PC-3 (cell line): ENCODE results near the gene RMND5B.

Source experiments
- EZH2 ChIP-seq: fragments of 300-600 bp; sonication (generic); IDR thresholded peaks from one replicate; pipeline ENCODE4 v1.6.1; 2017; ENCODE audit warnings: antibody characterized with exemption, mild to moderate bottlenecking, low read length; ENCODE audit not compliant: unreplicated experiment
- TF ChIP-seq, protein P1 (sequence below): fragments of 300-600 bp; sonication (generic); conservative IDR thresholded peaks from 2 replicates; pipeline ENCODE4 v1.5.1; 2017; ENCODE audit warnings: antibody characterized with exemption, low read depth, mild to moderate bottlenecking, low read length

DNA sequence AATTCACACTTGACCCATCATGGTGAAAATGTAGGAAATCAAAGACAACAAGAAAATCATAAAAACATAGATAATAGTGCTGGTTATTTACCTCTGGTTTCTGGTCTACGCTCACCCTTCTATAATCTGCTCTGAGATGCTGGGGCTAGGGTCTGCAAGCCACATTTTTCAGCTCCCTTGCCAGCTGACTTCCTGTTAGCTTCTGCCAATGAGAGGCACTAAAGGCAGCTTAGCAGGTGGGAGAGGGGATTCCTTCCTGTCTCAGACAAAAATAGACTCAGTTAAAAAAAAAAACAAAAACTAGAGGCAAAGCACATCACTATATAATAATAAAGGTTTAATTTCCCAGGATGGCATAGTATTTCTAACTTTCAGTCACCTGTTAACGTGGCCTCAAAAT, 37.7 kb upstream of the RMND5B start:
- TF ChIP-seq, protein P1, sequence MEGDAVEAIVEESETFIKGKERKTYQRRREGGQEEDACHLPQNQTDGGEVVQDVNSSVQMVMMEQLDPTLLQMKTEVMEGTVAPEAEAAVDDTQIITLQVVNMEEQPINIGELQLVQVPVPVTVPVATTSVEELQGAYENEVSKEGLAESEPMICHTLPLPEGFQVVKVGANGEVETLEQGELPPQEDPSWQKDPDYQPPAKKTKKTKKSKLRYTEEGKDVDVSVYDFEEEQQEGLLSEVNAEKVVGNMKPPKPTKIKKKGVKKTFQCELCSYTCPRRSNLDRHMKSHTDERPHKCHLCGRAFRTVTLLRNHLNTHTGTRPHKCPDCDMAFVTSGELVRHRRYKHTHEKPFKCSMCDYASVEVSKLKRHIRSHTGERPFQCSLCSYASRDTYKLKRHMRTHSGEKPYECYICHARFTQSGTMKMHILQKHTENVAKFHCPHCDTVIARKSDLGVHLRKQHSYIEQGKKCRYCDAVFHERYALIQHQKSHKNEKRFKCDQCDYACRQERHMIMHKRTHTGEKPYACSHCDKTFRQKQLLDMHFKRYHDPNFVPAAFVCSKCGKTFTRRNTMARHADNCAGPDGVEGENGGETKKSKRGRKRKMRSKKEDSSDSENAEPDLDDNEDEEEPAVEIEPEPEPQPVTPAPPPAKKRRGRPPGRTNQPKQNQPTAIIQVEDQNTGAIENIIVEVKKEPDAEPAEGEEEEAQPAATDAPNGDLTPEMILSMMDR: no peak
- no peak for TF ChIP-seq EZH2
